Astrocyte of the spinal cord (primary cell): Measurements from ENCODE around the gene LOXL3.
A peak's percentile ranks its signal among the peaks of the same experiment; 100 is the strongest.
"Not testable (repeated sequence)": the region's sequence is repeated elsewhere in the genome, so short reads cannot be mapped to it uniquely, and the experiment has no call there.

Experiments used
- DNase-seq: peaks from one replicate; pipeline ENCODE4 v3.0.0; 2011; ENCODE audit warnings: low read depth, low spot score
- H3K4me3 ChIP-seq: 2 replicates; pipeline ENCODE4 v1.5.1; 2011; ENCODE audit warnings: low read depth, mild to moderate bottlenecking, low read length, moderate library complexity
- CTCF ChIP-seq: IDR thresholded peaks from 2 replicates; pipeline ENCODE4 v1.5.1; 2012; ENCODE audit warnings: low read depth, mild to moderate bottlenecking, low read length, inconsistent platforms
- in situ Hi-C: cut with HindIII; loops from 2 replicates; pipeline ENCODE4 v1.10.0; 2017; ENCODE audit warnings: low sequenced_read_pairs

The LOXL3 gene

GRCh38 chr2:74566754-74567085 lies 13.0 kb upstream of the LOXL3 start:
- no peak overlapping the region for H3K4me3 ChIP-seq
- no peak for TF ChIP-seq CTCF
- in situ Hi-C loops: no loop called here
- DNase-seq: peak; percentile 95

GRCh38 chr2:74566076-74566753 lies 12.5 kb upstream of the LOXL3 start:
- in situ Hi-C loops: no loop called here
- no peak for TF ChIP-seq CTCF

GRCh38 chr2:74564222-74564621 lies 10.5 kb upstream of the LOXL3 start:
- in situ Hi-C loops: no loop called here
- H3K4me3 ChIP-seq: no peak overlapping the region
- DNase-seq: peak; percentile 75
- no peak for TF ChIP-seq CTCF

More at GRCh38 chr2:74566076-74566753, 12.5 kb upstream of the LOXL3 start:
- DNase-seq: no peak
- no peak overlapping the region for H3K4me3 ChIP-seq

- no peak for TF ChIP-seq CTCF
- no peak for DNase-seq
- H3K4me3 ChIP-seq: no peak overlapping the region
- in situ Hi-C loops: no loop called here
Measured at GRCh38 chr2:74562126-74562775, 8.5 kb upstream of the LOXL3 start.

- DNase-seq, in situ Hi-C loops, H3K4me3 ChIP-seq: not testable (repeated sequence)
Measured at GRCh38 chr2:74561022-74561421, 7.3 kb upstream of the LOXL3 start.

- no peak for TF ChIP-seq CTCF
- in situ Hi-C loops: no loop called here
- DNase-seq: no peak
- no peak overlapping the region for H3K4me3 ChIP-seq
Measured at GRCh38 chr2:74560591-74560990, 6.8 kb upstream of the LOXL3 start.

GRCh38 chr2:74559912-74560311 lies 6.2 kb upstream of the LOXL3 start:
- in situ Hi-C loops: no loop called here
- H3K4me3 ChIP-seq: no peak overlapping the region
- no peak for TF ChIP-seq CTCF
- no peak for DNase-seq
